SKM-1 (cell line): ENCODE results near the gene SPATA6.
"Not testable (repeated sequence)": the region's sequence is repeated elsewhere in the genome, so short reads cannot be mapped to it uniquely, and the experiment has no call there.

Source experiments
- DNase-seq: peaks from one replicate; lab custom pipeline; 2025; ENCODE audit not compliant: unreplicated experiment; lab: John Stamatoyannopoulos, UW

Gene SPATA6

DNA sequence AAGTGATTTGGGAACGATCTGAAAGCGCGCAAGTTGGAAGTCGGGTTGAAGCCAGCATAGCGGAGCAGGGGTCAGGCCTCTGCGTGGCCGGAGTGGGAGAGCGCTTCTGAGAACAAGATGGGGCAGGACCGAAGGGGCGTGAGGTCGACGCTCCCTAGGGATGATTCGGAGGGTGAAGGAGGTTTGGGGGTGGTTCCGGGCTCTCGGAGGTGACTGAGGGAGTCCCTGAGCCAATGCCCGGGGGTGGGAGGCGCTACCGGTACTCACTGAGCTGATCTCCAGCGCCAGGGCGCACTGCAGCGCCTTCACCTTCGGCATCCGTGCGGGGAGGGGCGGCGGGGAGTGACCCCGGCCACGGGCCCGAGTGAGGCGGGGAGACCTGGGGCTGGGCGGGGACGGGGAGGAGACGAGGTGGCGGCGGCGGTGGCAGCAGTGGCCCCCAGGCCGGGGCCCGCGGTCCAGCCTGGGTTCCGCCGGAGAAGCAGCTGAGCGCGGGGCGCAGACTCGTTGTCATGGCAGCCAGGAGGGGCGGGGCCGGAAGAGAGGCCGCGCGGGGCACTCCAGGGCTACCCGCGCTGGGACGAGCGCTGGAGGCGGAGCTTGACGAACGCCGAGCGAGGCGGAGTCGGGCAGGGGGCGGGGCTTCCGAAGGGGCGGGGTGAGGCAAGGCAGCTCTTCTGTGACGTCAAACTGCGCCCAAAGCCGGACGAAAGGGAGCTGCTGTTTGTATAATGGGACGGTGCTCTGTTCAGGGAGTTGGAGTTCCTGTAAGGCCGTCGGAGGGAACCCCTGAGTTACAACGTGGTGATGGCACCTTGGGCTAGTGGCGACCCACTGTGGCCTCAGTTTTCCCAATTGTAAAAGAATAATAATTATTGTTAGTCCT, at the start of gene SPATA6:
SPATA6 (minus strand) TSS at position 514 of the 886 bp plus-strand sequence; CDS start at position 318, 196 bp downstream.
- DNase-seq = peak; percentile 80

DNA sequence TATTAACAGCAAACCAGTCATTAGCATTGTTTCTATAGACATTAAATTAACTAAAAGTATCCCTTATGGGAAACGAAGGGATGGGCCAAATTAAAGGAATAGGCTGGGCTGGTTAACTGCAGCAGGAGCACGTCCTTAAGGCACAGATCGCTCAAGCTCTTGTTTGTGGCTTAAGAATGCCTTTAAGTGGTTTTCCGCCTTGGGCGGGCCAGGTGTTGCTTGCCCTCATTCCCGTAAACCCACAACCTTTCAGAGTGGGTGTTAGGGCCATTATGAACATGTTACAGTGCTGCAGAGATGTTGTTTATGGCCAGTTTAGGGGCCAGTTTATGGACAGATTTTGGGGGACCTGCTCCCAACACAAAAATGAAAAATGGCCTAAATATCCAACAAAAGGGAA, 47.9 kb upstream of the SPATA6 start:
- DNase-seq = not testable (repeated sequence)

DNA sequence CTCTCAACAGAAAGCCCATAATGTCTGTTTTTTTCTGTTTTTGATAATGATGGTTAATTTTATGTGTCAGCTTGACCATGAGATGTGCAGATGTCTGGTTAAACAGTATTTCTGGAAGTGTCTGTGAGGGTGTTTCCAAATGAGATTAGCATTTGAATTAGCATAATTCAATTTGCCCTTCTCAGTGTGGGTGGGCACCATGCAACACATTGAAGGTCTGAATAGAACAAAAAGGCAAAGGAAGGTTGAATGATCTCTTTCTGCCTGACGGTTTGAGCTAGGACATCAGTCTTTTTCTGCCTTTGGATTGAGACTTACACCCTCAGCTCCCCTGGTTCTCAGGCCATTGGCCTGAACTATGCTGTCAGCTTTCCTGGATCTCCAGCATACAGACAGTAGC, 34.9 kb upstream of the SPATA6 start:
- DNase-seq = no peak

DNA sequence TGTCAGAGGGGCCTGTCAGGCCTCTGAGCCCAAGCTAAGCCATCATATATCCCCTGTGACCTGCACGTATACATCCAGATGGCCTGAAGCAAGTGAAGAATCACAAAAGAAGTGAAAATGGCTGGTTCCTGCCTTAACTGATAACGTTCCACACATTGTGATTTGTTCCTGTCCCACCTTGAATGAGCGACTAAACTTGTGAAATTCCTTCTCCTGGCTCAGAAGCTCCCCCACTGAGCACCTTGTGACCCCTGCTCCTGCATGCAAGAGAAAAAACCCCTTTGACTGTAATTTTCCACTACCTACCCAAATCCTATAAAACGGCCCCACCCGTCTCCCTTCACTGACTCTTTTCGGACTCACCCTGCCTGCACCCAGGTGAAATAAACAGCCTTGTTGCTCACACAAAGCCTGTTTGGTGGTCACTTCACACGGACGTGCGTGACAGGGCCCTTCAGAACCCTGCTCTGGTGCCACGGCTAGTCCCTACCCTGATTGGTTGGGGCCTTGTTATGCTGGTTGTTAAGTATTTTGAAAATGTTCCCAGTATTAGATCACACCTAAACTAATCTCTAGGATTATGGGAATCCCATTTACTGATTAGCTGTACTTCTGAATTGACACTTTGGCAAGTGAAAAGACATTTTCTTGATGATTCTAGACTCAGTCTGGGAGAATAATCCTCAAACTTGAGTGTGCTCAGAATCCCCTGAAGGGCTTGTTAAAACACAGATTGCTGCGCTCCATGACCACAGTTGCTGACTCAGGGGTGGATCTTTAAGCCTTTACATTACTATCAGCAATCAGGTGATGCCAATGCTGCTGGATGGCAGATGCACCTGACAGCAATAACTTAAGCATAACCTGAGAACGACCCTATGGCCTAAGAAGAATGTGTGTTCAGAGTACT, 28.8 kb upstream of the SPATA6 start:
- DNase-seq = no peak

DNA sequence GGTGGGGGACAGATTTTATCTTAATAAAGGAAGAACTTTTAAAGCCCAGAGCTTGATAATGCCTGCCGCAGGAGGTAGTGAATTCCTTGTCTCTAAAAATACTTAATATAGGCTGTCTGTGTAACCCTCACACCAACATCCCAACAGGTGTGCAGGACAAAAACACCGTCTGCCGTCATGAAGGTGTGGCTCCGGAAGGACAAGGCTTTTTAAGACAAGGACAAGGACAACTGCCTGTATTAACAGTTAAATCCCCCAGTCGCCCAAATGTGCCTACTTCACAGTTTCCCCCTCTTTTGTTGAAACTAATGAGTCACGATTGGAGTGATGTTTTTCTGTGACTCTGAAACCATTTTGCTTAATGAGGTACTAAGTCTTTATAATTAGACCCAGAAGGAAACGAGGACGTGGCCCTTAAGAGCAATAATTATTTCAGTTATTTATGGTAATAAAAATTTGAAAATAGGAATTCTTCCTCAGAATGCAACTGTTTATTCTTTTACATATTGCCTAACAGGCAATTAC, 27.3 kb upstream of the SPATA6 start:
- no peak for DNase-seq

DNA sequence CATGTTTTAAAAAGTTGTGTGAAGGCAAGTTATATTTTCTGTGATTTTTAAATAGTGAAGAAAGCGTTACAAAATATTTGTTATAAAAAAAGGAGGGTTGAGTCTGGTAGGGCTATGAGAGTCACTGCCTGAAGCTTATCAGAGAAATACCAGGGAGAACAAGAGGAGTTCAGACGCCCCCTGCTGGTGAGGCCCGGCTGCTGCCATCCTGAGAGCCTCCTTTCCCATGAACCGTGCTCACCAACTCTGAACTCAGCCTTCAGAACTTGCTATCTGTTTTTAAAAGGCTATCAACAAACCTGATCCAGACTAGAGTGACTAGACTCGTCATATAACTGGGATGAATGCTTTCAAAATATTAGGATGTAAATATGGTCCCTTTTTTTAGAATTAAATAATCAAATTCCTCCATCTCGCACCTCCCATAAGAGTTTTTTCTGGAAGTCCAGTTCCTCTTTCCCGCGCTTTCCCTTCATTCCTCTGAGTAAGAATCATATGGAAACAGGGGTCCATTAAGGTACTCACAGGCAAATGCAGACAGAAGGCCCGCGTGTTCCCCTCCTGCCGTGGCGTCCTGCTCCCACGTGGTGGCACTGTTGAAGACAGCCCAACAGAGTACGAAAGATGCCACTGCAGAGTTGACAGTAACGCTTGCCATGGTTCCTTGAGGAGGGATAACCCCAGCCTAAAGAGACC, 26.2 kb upstream of the SPATA6 start:
- DNase-seq = peak; percentile 65

DNA sequence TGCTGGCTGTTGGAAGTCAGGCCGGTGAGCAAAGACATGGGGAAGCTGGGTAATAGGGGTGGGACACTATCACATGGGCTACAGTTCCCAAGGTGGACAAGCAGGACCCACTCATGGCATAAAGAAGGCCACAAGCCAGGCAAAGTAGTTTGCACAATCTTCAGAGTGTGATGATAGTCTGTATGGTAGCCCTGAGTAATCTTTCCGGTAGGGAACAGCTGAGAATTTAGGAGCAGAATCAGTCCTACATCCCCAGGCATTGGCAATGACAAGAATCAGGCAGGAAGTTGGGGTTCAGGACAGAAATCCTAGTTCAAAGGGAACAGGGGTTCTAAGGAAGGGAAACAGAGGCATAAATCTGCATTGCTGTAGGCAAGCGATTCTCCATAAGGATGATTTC, 23.9 kb upstream of the SPATA6 start:
- DNase-seq = no peak

DNA sequence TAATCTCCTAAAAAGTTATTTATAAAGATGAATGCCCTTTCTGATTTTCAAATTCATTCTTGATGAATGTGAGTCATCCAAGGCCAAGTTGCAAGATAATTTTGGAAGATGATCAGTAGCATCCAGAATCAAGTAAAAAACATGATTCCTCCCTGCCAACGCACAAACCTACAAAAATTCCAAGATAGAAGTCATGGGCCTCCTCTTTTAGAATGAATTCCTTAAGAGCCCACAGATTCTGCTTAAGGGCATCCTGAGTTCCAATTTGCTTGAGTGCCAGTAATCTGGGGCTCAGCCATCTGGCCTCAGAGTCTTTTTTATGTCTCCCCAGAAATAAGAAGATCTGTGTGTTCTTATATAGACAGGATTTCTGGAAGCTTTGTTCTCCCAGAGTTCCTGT, 23.2 kb upstream of the SPATA6 start:
- DNase-seq = no peak

DNA sequence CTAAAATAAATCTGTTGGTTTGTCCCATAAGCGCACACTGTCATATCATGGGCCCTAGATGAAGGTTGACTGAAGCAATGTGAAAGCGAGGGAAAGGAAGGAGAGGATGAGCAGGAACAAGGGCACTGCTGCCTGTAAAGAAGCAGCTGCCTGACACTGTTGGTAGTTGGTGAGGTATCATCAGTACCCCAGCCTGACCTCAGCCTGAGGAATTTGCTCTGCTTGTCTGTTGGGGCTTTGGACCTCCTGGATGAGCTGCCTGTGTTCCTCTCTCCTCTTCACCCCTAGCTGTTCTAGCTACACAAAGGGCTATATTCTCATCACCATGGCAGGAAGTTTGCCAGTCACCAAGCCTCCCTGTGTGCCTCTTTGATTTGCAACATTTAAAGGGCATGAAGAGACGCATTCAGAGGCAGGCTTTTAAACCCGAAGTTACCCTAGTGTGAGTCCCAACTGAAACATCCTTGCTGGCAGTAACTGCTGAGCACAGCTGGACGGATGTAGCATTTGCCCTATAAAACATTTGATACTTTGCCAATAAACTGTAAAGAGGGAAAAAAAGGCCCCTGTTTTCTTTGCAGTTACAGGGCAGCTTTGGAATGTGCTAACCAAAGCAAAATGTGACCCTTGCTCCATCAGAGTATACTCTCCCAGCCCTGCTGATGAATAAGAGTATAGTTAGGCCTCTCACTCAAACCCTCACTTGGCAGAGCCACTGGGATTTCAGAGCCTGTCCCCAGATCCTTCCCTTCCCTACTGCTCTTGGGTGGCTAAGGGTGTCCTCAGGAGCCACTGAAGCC, 22.2 kb upstream of the SPATA6 start:
- DNase-seq = no peak

DNA sequence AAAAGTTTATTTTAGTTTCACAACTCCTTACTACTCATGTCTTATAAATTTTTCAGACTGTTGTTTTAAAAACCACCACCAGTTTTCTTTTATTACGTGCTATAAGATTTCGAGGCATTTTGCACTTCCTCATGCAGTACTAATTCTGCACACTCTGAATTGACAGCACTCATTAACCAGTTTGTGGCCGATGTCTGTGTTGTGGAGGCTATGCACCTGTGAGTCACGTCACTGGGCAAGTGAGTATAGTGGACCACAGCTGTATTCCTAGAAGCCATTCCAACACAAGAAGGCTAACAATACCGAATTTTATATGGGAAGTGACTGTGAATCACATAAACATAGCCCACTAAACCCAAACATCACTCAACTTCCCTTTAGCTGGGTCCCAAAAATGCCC, 21.0 kb upstream of the SPATA6 start:
- DNase-seq = no peak

DNA sequence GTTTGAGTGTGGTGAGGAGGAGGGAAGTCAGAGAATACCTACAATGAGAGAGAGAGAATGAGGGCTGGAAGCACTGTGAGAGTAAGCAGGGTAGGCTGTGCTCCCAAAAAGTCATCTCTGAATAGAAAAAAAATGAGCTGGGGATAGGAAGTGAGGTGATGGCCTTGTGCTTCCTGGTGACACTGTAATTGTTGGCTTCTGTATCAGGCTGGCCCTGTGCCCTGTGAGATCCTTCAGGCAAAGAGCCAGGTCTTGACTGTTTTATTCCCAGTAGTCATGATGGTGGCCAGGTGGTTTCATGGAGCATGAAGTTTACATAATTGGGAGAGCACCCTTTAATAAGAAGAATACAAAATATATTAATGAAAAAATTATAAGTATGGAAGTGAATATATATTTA, 20.4 kb upstream of the SPATA6 start:
- no peak for DNase-seq

DNA sequence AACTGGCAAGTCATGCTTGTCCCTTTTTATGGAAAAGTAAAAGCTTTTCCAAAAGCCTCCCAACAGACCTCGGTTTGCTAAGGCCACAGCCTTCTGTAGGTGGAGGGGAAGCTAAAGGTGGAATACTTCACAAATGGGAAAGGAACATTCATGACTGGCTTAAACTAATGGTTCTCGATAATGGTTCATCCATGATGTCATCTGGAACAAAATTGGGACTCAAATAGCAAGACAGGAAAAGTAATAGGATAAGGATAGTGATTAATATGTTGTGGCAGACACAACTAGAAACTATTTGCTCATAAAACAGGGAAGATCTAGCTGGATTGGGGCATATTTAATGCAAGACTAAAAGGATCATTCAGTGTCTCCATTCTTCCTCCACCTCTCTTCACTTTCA, 16.7 kb upstream of the SPATA6 start:
- no peak for DNase-seq

DNA sequence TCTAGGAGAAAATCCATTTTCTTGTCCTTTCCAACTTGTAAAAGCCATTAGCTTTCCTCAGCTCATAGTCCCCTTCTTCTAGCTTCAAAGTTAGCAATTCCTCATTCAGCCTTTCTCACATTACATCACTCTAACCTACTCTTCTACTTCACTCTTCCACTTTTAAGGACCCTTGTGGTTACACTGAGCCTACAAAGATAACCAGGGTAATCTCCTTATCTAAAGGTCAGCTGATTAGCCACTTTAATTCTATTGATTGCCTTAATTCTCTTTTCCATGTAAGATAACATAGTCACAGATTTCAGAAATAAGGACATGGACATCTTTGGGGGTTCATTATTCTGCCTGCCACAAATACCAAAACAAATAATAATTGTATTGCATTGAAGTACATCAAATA, 8.5 kb upstream of the SPATA6 start:
- DNase-seq = no peak

DNA sequence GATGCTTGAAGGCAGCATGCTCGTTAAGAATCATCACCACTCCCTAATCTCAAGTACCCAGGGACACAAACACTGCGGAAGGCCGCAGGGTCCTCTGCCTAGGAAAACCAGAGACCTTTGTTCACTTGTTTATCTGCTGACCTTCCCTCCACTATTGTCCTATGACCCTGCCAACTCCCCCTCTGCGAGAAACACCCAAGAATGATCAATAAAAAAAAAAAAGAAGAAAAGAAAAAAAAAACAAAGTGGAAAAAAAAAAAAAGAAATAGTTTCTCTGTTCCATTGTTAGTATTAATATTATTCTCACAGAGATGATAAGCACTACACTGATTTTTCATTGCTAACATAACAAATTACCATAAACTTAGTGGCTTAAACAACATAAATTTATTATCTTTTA, 8.0 kb upstream of the SPATA6 start:
- not testable (repeated sequence) for DNase-seq

DNA sequence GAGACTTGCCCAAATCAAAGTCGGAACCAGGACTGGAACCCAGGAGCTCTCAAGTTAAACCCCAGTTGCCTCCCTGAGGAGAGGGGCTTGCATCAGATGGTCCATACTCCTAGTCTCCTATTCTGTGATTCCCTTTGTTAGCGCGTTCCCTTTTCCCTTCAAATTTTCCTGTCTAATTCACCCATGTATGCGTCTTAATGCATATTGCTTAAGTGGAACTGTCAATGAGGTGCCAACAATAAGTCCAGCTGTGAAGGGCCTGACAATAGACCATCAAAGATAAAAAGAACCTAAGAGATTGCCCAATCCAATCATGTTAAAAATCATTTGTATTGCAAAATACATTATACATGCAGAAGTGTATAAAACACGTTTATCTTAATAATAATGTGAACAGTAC, 634 bp upstream of the SPATA6 start:
- no peak for DNase-seq

DNA sequence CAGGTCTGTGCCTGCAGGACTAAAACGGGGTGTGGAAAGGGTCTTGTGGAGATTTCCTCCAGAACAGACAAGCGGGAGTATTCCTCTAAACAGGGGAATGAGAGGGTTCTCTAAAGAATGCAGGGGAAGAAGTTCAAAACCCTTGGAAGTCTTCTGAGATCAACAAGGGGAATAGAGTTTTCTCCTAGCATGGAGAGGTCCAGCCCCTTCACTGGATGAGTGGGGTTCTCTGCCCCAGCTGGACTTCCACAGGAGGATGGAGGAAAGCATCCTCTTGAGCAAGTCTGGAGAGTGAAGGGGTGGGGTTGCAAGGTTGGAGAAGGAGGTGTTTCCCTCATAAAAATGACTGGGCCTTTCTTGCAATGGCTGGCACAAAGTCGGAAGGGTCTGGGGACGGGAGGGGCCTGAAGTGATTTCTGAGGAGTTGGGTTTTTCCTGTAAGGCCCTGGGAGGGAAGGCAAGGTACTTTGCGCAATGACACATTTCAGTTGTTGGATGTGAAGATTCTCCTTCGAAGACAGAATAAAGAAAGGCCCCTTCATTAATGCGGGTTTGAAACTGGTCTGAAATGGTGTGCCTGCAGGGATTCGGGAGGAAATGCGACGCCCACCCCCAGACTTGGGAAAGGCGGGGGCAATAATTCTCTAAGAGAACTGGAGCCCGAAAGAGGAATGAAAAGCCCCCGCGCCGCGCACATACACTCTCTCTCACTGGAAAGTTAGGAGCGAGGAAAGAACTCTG, 884 bp downstream of the SPATA6 start:
- no peak for DNase-seq

DNA sequence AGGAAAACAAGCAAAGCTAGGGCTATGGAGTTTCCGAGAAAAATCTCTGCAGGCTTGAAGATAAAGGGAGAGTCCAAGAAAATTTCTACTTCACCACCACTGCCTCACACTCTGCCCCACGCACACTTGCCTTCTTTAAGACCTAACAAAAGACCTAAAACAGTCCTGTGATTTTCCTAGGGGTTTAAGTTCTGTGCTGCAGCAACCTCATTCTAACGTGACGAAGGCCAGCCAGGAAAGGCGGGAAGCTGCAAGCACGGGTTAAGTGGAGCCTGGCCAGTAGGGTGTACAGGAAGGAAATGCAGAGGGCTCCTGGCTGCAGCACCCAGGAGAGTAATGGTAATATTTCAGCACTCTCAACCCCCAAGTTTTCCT, 1.5 kb downstream of the SPATA6 start:
- no peak for DNase-seq

DNA sequence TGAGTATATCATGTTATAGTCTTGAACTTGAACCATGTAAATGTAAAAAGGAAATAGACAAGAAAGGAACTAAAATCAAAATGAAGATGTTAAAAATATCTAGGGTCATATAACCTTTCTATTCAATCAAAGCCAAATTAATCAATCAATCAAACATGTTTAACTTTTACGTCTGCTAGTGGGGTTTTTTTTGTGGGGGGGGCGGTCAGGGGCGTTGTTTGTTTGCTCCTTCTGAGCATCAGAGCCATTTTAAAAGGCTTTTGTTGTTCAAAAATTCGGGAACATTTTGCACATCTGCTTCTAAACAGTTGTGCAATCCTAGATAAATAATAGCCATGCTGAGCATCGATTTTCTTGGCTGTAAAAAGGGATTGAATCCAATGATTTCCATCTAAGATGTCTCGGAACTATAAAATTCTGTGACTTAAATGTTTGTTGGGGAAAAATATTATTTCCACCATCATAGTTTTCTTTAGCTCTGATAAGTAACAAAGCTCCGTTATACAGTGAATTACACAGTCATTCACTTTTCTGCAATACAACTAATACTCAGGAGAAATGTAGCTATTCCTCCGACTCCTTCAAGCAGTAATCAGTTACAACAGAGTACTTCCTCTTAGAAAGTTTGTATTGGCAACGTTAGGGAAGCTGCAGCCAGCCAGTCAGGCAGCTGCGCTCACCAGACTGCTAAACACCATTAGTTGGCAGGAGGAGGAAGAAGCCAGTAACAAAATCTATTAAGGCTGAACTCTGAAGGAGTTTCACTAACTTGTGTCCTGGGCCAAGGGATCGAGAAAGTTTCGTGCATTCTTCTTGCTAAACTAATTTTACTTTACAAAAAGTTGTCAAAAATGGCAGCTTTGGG, 2.2 kb downstream of the SPATA6 start:
- DNase-seq = peak; percentile 68

DNA sequence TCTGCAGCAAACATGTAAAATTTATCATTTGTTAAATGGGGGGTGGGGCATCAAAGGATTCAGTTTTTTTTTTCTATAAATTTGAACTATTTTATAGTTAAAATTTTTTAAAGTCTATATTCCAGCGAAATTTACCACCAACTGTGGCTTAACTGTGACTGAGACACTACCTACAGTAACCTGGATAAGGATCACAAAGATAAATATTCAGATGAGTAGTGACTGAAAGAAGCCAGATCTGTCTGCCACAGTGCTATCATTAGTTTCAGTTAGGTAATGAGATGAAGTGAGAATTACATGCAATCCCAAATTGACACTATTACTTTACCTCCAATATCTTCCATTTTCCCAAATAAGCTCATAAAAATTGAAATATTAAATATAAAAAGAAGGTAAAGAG, 5.4 kb downstream of the SPATA6 start:
- no peak for DNase-seq
